HepG2 (cell line): ENCODE data around the gene VPS37B. TPM values are rescaled to one million over a fixed set of nuclear protein-coding genes. Genes with fewer than 3 reads are reported as not detected.

Source experiments
- ASH2L ChIP-seq: fragments of 300-600, 200-600 bp; sonication (generic); IDR thresholded peaks from 2 replicates; pipeline ENCODE4 v1.7.0; 2017; ENCODE audit warnings: low read depth, mild to moderate bottlenecking, moderate library complexity, mixed read lengths, low read length; ENCODE audit not compliant: insufficient read length
- CREB1 ChIP-seq, 2 experiments: fragments of 450-650 bp in 1 of 2; IDR thresholded peaks; 2 replicates each; pipeline ENCODE4 v1.6.1; 2016 to 2017; ENCODE audit warnings: control low read depth in 1 of 2, mild to moderate bottlenecking in 1 of 2, missing compliant biosample characterization in 1 of 2, missing genetic modification characterization in 1 of 2
- DMAP1 ChIP-seq: IDR thresholded peaks from 2 replicates; pipeline ENCODE4 v1.6.1; 2016
- FOXA3 ChIP-seq: IDR thresholded peaks from 2 replicates; pipeline ENCODE4 v1.6.1; 2016; ENCODE audit warnings: missing genetic modification reagents, missing compliant biosample characterization
- HMGA1 ChIP-seq: sonication (generic); formaldehyde crosslinking; conservative IDR thresholded peaks from 2 replicates; pipeline ENCODE4 v1.4.0; 2020; ENCODE audit warnings: missing genetic modification reagents
- NFYB ChIP-seq: sonication (generic); formaldehyde crosslinking; IDR thresholded peaks from 2 replicates; pipeline ENCODE4 v1.4.0; 2020; ENCODE audit warnings: missing genetic modification reagents
- PHF20 ChIP-seq: sonication (generic); formaldehyde crosslinking; IDR thresholded peaks from 2 replicates; pipeline ENCODE4 v1.5.0; 2020; ENCODE audit warnings: mild to moderate bottlenecking, missing genetic modification reagents
- RFX1 ChIP-seq: fragments of 450-650 bp; IDR thresholded peaks from 2 replicates; pipeline ENCODE4 v1.6.1; 2017
- SAP130 ChIP-seq: IDR thresholded peaks from 2 replicates; pipeline ENCODE4 v1.6.1; 2016; ENCODE audit warnings: low read depth
- ZBTB38 ChIP-seq: sonication (generic); formaldehyde crosslinking; IDR thresholded peaks from 2 replicates; pipeline ENCODE4 v1.5.1; 2020; ENCODE audit warnings: mild to moderate bottlenecking, missing genetic modification reagents
- ZNF205 ChIP-seq: IDR thresholded peaks from 2 replicates; pipeline ENCODE4 v1.6.1; 2018; ENCODE audit warnings: missing biosample characterization, missing genetic modification reagents
- polyA plus RNA-seq, 8 experiments: library from polyadenylated mRNA; depleted of rRNA in 3 of 8; stranded (reverse) in 7 of 8; unstranded in 1 of 8; fragments of >200 nt; fragmentation: Illumina TruSeq in 4 of 8; extraction: Trizol in 4 of 8; gene quantifications; 2 replicates each; pipeline versions ENCODE4 v1.2.1 to v1.2.3, GENCODE V29; 2011 to 2016; ENCODE audit warnings: low read depth in 4 of 8, missing spikeins in 1 of 8, mixed read lengths in 1 of 8; ENCODE audit not compliant: insufficient read depth in 1 of 8
- total RNA-seq, 5 experiments: library from RNA; depleted of rRNA; stranded (reverse); fragments of >200 nt; fragmentation: Illumina TruSeq; extraction: Trizol; gene quantifications; 2 replicates each; pipeline ENCODE4 v1.2.3, GENCODE V29; 2016; ENCODE audit warnings: low read depth in 1 of 5
- TF ChIP-seq, protein P1 (sequence below): sonication (generic); formaldehyde crosslinking; IDR thresholded peaks from 2 replicates; pipeline ENCODE4 v1.5.0; 2020; ENCODE audit warnings: mild to moderate bottlenecking, missing genetic modification reagents
- TF ChIP-seq, protein P2 (sequence below): IDR thresholded peaks from 2 replicates; pipeline ENCODE4 v1.6.1; 2016; ENCODE audit warnings: mild to moderate bottlenecking
- TF ChIP-seq, protein P3 (sequence below): sonication (generic); IDR thresholded peaks from 2 replicates; pipeline ENCODE4 v1.6.1; 2016; ENCODE audit warnings: low read depth, borderline replicate concordance
- TF ChIP-seq, protein P4 (sequence below): sonication (generic); formaldehyde crosslinking; IDR thresholded peaks from 2 replicates; pipeline ENCODE4 v1.4.0; 2020; ENCODE audit warnings: mild to moderate bottlenecking, missing genetic modification reagents
- TF ChIP-seq, protein P5 (sequence below): sonication (generic); formaldehyde crosslinking; IDR thresholded peaks from 2 replicates; pipeline ENCODE4 v1.5.0; 2020; ENCODE audit warnings: mild to moderate bottlenecking, missing genetic modification reagents, borderline replicate concordance

VPS37B gene
- total and polyA plus RNA-seq, 2 of the 13 experiments (the other 11 are each of a cell fraction or from before 2014, with no cell fraction given) = 4.6 to 5.3 TPM

DNA sequence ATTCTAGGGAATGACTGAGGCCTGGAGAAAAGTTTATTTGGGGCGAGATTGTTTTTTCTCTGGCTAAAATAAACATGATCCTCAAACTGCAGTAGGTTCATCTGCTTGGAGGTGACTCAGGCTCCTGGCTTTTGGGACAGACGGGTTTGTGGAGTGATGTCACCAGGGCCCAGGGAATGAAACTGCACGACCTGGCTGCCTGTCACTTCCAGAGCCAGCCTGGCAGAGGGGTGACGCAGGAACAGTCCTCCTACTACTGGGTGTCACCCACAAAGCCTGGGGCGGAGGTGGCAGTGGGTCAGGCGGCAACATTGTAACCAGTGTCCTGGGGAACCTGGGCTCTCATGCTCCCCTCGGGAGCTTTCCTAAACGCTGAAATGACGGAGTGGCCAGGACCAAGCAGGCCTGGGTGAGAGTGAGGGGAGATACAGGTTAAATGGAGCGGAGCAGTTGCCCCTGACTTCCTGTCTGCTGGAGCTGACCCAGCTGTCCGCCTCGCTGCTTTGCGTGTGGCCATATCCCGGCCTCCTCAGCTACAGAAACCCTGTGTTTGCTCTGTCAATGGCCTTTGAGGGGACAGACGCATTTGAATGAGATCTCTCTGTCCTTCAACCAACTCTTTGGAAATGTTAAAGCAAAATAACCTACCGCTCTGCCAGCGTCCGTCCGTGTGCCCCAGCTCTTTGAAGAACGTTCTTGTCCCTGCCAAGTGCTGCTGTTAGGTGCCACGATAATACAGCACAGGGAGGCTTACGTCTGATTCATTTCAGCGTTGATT, 54.2 kb downstream of the VPS37B start (continued):
- peak; percentile 67; the same call in 1 of the 2 replicates for TF ChIP-seq CREB1 (IDR thresholded peaks at IDR 0.05)
- TF ChIP-seq CREB1 (CRISPR knock-in tag; IDR thresholded peaks at IDR 0.05) = no peak
- TF ChIP-seq, protein P1, sequence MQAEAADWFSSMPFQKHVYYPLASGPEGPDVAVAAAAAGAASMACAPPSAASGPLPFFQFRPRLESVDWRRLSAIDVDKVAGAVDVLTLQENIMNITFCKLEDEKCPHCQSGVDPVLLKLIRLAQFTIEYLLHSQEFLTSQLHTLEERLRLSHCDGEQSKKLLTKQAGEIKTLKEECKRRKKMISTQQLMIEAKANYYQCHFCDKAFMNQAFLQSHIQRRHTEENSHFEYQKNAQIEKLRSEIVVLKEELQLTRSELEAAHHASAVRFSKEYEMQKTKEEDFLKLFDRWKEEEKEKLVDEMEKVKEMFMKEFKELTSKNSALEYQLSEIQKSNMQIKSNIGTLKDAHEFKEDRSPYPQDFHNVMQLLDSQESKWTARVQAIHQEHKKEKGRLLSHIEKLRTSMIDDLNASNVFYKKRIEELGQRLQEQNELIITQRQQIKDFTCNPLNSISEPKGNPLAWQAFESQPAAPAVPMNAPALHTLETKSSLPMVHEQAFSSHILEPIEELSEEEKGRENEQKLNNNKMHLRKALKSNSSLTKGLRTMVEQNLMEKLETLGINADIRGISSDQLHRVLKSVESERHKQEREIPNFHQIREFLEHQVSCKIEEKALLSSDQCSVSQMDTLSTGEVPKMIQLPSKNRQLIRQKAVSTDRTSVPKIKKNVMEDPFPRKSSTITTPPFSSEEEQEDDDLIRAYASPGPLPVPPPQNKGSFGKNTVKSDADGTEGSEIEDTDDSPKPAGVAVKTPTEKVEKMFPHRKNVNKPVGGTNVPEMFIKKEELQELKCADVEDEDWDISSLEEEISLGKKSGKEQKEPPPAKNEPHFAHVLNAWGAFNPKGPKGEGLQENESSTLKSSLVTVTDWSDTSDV (CRISPR knock-in tag) = 0 out of 2 replicates have a peak, but pooled peaks have one; percentile 34
- no peak for TF ChIP-seq RFX1
- TF ChIP-seq NFYB (CRISPR knock-in tag) = no peak
- TF ChIP-seq, protein P2, sequence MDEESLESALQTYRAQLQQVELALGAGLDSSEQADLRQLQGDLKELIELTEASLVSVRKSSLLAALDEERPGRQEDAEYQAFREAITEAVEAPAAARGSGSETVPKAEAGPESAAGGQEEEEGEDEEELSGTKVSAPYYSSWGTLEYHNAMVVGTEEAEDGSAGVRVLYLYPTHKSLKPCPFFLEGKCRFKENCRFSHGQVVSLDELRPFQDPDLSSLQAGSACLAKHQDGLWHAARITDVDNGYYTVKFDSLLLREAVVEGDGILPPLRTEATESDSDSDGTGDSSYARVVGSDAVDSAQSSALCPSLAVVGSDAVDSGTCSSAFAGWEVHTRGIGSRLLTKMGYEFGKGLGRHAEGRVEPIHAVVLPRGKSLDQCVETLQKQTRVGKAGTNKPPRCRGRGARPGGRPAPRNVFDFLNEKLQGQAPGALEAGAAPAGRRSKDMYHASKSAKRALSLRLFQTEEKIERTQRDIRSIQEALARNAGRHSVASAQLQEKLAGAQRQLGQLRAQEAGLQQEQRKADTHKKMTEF = peak; percentile 43; the same call in 1 of the 2 replicates
- peak; percentile 23 for TF ChIP-seq ASH2L
- TF ChIP-seq DMAP1 = no peak
- TF ChIP-seq, protein P3, sequence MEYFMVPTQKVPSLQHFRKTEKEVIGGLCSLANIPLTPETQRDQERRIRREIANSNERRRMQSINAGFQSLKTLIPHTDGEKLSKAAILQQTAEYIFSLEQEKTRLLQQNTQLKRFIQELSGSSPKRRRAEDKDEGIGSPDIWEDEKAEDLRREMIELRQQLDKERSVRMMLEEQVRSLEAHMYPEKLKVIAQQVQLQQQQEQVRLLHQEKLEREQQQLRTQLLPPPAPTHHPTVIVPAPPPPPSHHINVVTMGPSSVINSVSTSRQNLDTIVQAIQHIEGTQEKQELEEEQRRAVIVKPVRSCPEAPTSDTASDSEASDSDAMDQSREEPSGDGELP = peak; percentile 57; the same call in 1 of the 2 replicates
- TF ChIP-seq HMGA1 (CRISPR knock-in tag) = no peak
- TF ChIP-seq FOXA3 = 0 out of 2 replicates have a peak, but pooled peaks have one; percentile 28
- TF ChIP-seq ZBTB38 (CRISPR knock-in tag) = peak; percentile 12; the same call in 1 of the 2 replicates
- TF ChIP-seq SAP130 (CRISPR knock-in tag) = peak; percentile 45; the same call in 1 of the 2 replicates
- no peak for TF ChIP-seq ZNF205 (CRISPR knock-in tag)
- TF ChIP-seq PHF20 (CRISPR knock-in tag) = 0 out of 2 replicates have a peak, but pooled peaks have one; percentile 32
- TF ChIP-seq, protein P4, sequence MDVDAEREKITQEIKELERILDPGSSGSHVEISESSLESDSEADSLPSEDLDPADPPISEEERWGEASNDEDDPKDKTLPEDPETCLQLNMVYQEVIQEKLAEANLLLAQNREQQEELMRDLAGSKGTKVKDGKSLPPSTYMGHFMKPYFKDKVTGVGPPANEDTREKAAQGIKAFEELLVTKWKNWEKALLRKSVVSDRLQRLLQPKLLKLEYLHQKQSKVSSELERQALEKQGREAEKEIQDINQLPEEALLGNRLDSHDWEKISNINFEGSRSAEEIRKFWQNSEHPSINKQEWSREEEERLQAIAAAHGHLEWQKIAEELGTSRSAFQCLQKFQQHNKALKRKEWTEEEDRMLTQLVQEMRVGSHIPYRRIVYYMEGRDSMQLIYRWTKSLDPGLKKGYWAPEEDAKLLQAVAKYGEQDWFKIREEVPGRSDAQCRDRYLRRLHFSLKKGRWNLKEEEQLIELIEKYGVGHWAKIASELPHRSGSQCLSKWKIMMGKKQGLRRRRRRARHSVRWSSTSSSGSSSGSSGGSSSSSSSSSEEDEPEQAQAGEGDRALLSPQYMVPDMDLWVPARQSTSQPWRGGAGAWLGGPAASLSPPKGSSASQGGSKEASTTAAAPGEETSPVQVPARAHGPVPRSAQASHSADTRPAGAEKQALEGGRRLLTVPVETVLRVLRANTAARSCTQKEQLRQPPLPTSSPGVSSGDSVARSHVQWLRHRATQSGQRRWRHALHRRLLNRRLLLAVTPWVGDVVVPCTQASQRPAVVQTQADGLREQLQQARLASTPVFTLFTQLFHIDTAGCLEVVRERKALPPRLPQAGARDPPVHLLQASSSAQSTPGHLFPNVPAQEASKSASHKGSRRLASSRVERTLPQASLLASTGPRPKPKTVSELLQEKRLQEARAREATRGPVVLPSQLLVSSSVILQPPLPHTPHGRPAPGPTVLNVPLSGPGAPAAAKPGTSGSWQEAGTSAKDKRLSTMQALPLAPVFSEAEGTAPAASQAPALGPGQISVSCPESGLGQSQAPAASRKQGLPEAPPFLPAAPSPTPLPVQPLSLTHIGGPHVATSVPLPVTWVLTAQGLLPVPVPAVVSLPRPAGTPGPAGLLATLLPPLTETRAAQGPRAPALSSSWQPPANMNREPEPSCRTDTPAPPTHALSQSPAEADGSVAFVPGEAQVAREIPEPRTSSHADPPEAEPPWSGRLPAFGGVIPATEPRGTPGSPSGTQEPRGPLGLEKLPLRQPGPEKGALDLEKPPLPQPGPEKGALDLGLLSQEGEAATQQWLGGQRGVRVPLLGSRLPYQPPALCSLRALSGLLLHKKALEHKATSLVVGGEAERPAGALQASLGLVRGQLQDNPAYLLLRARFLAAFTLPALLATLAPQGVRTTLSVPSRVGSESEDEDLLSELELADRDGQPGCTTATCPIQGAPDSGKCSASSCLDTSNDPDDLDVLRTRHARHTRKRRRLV (CRISPR knock-in tag) = peak; percentile 34; the same call in 1 of the 2 replicates
- TF ChIP-seq, protein P5, sequence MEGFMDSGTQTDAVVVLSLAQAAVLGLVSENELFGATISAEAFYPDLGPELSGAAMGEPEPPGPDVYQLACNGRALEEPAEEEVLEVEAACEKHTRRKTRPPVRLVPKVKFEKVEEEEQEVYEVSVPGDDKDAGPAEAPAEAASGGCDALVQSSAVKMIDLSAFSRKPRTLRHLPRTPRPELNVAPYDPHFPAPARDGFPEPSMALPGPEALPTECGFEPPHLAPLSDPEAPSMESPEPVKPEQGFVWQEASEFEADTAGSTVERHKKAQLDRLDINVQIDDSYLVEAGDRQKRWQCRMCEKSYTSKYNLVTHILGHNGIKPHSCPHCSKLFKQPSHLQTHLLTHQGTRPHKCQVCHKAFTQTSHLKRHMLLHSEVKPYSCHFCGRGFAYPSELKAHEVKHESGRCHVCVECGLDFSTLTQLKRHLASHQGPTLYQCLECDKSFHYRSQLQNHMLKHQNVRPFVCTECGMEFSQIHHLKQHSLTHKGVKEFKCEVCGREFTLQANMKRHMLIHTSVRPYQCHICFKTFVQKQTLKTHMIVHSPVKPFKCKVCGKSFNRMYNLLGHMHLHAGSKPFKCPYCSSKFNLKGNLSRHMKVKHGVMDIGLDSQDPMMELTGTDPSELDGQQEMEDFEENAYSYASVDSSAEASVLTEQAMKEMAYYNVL (CRISPR knock-in tag) = peak; percentile 22; the same call in 1 of the 2 replicates
